ENCODE measurements around the gene MED6. TPM values are rescaled to one million over a fixed set of nuclear protein-coding genes. Genes with fewer than 3 reads are reported as not detected.

MED6 gene
- 58.2 to 62.9 TPM (median 62.4 TPM) in 3 replicates for total RNA-seq

GRCh38 chr14:70600382-70601157, at the start of gene MED6:
Gene MED6 (minus strand): TSS chr14:70600655. CDS start chr14:70600637, 18 bp downstream.
- H3K4me1 Mint-ChIP-seq: peaks cover 26% of the 10 kb centered on the region
- H3K27ac Mint-ChIP-seq: peak within 1 kb of the TSS; percentile 100
- H3K36me3 Mint-ChIP-seq: peaks cover 2% of the 10 kb centered on the region
- H3K9me3 Mint-ChIP-seq: no peaks in the 10 kb centered on the region
- DNase-seq (ENCODE audit: low spot score in 2 of 2, unreplicated experiment in 2 of 2): peak; percentile 91 to 92
- TF ChIP-seq CTCF (IDR thresholded peaks at IDR 0.05; ENCODE audit: unreplicated experiment): no peak
- peaks cover 10% of the 10 kb centered on the region for H3K27me3 Mint-ChIP-seq (ENCODE audit: low read depth)
- peak within 1 kb of the TSS; percentile 100 for H3K4me3 Mint-ChIP-seq

GRCh38 chr14:70649803-70650202, 49.3 kb upstream of the MED6 start:
- no peaks in the 10 kb centered on the region for H3K9me3 Mint-ChIP-seq
- no peak overlapping the region for H3K4me3 Mint-ChIP-seq
- no peak for DNase-seq (ENCODE audit: low spot score in 2 of 2, unreplicated experiment in 2 of 2)
- no peaks in the 10 kb centered on the region for H3K4me1 Mint-ChIP-seq
- no peak overlapping the region for H3K27ac Mint-ChIP-seq
- H3K36me3 Mint-ChIP-seq: no peaks in the 10 kb centered on the region
- no peak for TF ChIP-seq CTCF (IDR thresholded peaks at IDR 0.05; ENCODE audit: unreplicated experiment)
- no peaks in the 10 kb centered on the region for H3K27me3 Mint-ChIP-seq (ENCODE audit: low read depth)

- no peak overlapping the region for H3K4me3 Mint-ChIP-seq
- peaks cover 7% of the 10 kb centered on the region for H3K27me3 Mint-ChIP-seq (ENCODE audit: low read depth)
- no peak for DNase-seq (ENCODE audit: low spot score in 2 of 2, unreplicated experiment in 2 of 2)
- peaks cover 5% of the 10 kb centered on the region for H3K4me1 Mint-ChIP-seq
- H3K36me3 Mint-ChIP-seq: no peaks in the 10 kb centered on the region
- no peak overlapping the region for H3K27ac Mint-ChIP-seq
- TF ChIP-seq CTCF (IDR thresholded peaks at IDR 0.05; ENCODE audit: unreplicated experiment): no peak
- H3K9me3 Mint-ChIP-seq: no peaks in the 10 kb centered on the region
Observed at GRCh38 chr14:70648346-70648745, 47.9 kb upstream of the MED6 start.

- H3K4me1 Mint-ChIP-seq: peaks cover 14% of the 10 kb centered on the region
- DNase-seq (ENCODE audit: low spot score in 2 of 2, unreplicated experiment in 2 of 2): no peak
- H3K4me3 Mint-ChIP-seq: no peak overlapping the region
- TF ChIP-seq CTCF (IDR thresholded peaks at IDR 0.05; ENCODE audit: unreplicated experiment): no peak
- H3K36me3 Mint-ChIP-seq: no peaks in the 10 kb centered on the region
- peaks cover 17% of the 10 kb centered on the region for H3K27me3 Mint-ChIP-seq (ENCODE audit: low read depth)
- no peak overlapping the region for H3K27ac Mint-ChIP-seq
- H3K9me3 Mint-ChIP-seq: no peaks in the 10 kb centered on the region
Observed at GRCh38 chr14:70646705-70647104, 46.2 kb upstream of the MED6 start.

- no peaks in the 10 kb centered on the region for H3K36me3 Mint-ChIP-seq
- no peak for DNase-seq (ENCODE audit: low spot score in 2 of 2, unreplicated experiment in 2 of 2)
- no peak for TF ChIP-seq CTCF (IDR thresholded peaks at IDR 0.05; ENCODE audit: unreplicated experiment)
- H3K4me1 Mint-ChIP-seq: peaks cover 19% of the 10 kb centered on the region
- H3K27ac Mint-ChIP-seq: no peak overlapping the region
- H3K27me3 Mint-ChIP-seq (ENCODE audit: low read depth): peaks cover 22% of the 10 kb centered on the region
- no peak overlapping the region for H3K4me3 Mint-ChIP-seq
- no peaks in the 10 kb centered on the region for H3K9me3 Mint-ChIP-seq
Observed at GRCh38 chr14:70645892-70646291, 45.4 kb upstream of the MED6 start.
